ENCODE measurements around the gene ZCCHC14. TPM values are rescaled to one million over a fixed set of nuclear protein-coding genes. Genes with fewer than 3 reads are reported as not detected.

Gene ZCCHC14
- total RNA-seq, 2 donors from 2014 or later, result 30.3 to 30.7 TPM

GRCh38 chr16:87465879-87466278 is 26.9 kb downstream of the ZCCHC14 start:
- intact Hi-C loops (cut with DNase I, micrococcal nuclease), result no loop called here
- DNase-seq (no peak), ATAC-seq (no peak)

GRCh38 chr16:87465306-87465705 is 27.5 kb downstream of the ZCCHC14 start:
- peak; percentile 42 for ATAC-seq
- intact Hi-C loops (cut with DNase I, micrococcal nuclease), result no loop called here

GRCh38 chr16:87464691-87465300 is 28.0 kb downstream of the ZCCHC14 start:
- DNase-seq, result peak; percentile 49 to 75
- no peak for ATAC-seq
- intact Hi-C loops (cut with DNase I, micrococcal nuclease), result no loop called here

More at GRCh38 chr16:87465306-87465705, 27.5 kb downstream of the ZCCHC14 start:
- DNase-seq, result peak; percentile 63 to 84

- intact Hi-C loops (cut with DNase I, micrococcal nuclease), result no loop called here
- DNase-seq (no peak), ATAC-seq (no peak)
Observed at GRCh38 chr16:87463722-87464690, 28.8 kb downstream of the ZCCHC14 start.

DNA sequence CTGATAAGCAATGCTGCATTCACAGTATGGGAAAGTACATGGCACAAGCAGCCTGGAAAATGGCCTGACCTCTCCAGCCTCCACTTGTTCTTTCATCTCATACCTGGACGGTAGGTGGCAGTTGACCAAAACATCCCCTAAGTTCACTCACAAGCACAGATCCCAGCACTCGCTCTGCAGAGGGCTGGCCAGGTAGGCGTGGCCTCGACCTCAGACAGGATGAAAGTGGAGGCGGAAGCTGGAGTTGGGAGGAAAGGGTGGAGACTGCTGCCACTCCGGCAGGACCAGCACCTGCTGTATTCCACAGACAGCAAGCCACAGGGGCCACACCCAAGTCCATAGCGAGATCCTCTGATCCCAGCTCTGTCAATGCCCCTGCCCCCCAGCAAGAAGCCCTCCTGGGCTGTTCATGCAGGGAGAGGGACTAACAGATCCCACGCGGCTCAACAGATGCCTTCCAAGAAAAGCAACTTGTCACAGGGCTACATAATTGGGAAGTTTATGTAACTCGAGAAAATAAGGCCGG is 31.3 kb downstream of the ZCCHC14 start:
- intact Hi-C loops (cut with DNase I, micrococcal nuclease), result no loop called here
- ATAC-seq, result peak; percentile 92
- peak; percentile 92 to 96 for DNase-seq

DNA sequence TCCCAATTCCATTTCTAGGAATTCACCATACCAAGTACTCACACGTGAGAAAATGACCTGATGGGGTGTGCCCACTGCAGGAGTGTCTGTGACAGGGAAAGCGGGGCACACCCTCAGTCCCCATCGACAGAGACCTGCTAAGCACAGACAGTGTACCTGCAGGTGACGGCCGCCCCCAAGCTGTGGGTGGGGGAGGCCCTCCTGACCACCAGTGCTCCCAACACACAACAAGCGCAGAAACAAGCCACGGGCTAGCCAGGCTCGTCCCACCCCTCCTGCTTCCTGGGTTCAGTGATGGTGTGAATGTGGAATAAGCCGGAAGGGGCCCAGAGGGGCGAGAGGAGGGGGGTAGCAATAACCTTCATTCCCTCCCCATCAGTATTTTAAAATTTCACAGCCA is 31.9 kb downstream of the ZCCHC14 start:
- intact Hi-C loops (cut with DNase I, micrococcal nuclease), result no loop called here
- no peak for ATAC-seq
- no peak for DNase-seq

- ATAC-seq (no peak), DNase-seq (no peak)
- intact Hi-C loops (cut with DNase I, micrococcal nuclease), result no loop called here
Observed at GRCh38 chr16:87459833-87460232, 33.0 kb downstream of the ZCCHC14 start.

GRCh38 chr16:87459027-87459426 is 33.8 kb downstream of the ZCCHC14 start:
- intact Hi-C loops (cut with DNase I, micrococcal nuclease), result no loop called here
- ATAC-seq (no peak), DNase-seq (no peak)

DNA sequence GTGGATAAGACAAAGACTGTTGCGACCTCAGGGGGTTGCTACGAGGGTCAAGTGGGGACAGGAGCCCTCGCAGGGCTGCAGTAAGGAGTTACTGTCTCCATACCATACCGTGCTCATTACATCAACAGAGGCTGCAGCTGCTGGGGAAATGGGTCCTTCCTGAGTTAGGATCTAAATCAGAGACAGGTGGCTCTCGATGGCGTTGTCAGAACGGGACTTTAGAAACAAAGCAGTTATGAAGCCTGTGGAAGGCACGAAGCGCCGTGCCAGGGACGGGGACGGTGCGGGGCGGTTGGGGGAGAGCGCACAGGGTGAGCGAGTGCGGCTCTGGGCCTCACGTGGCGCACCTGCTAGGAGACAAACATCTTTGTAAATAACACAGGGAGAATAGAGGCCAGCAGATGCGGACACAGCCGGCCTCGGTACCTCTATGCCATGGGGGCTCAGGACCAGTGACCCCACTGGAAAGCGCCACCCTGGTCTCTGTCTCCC is 34.4 kb downstream of the ZCCHC14 start:
- ATAC-seq (no peak), DNase-seq (no peak)
- intact Hi-C loops (cut with DNase I, micrococcal nuclease), result no loop called here

DNA sequence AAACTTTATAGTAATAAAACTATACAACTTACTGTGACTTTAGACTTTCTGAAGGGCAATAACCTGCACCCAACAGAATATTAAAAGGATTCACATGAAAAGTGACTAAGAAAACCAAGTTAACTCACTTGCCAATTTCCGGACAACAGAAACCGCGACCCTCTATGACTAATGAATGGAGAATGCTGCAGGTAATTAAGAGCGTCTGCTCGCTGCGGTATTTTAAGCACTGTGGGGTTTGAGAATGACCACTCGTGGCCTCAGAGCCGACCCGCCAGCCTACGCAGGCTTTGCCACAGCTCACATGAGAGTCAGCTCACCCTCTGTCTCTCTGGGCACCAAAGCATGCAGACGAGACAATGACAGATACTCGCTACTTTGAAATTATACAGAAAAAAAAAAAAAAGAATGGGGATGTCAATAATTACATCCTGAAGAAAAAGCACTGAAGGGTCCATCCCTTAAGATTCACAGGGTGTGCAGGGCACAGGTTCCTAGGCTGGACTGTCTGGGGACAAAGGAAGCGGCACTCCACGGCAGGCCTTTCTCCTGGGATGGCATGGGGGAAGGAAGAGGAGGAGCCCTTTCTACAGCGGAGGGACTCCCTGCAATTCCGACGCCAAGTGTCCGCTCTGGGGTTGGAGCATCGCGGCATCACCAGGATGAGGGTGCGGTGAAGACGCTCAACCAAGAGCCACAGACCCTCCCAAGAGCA is 35.0 kb downstream of the ZCCHC14 start:
- DNase-seq, result no peak
- ATAC-seq, result peak; percentile 6
- intact Hi-C loops (cut with DNase I, micrococcal nuclease), result no loop called here

- intact Hi-C loops (cut with DNase I, micrococcal nuclease), result no loop called here
- ATAC-seq (peak; percentile 38), DNase-seq (peak in 1 of 2 donors; percentile 51)
Observed at GRCh38 chr16:87457061-87457611, 35.7 kb downstream of the ZCCHC14 start.

DNA sequence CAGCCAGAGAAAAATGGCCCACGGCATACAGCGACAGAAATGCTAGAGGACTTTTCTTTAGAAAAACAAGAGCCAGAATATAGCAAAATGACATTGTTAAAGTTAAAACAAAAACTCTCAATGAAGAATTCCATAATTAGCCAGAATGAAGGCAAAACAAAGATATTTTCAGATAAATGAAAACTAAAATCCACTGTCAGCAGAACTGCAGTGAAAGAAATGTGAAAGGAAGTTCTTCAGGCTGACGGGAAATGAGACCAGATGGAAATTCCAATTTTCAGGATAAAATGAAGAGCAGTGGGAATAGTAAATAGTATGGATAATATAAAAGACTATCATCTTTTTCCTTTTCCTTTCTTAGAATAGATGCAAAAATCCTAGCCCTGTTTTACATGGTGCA is 38.4 kb downstream of the ZCCHC14 start:
- DNase-seq, result no peak
- no peak for ATAC-seq
- intact Hi-C loops (cut with DNase I, micrococcal nuclease), result no loop called here

GRCh38 chr16:87453326-87453725 is 39.5 kb downstream of the ZCCHC14 start:
- intact Hi-C loops (cut with DNase I, micrococcal nuclease), result no loop called here
- no peak for ATAC-seq
- DNase-seq, result no peak

- intact Hi-C loops (cut with DNase I, micrococcal nuclease), result no loop called here
- ATAC-seq, result no peak
- DNase-seq, result no peak
Observed at GRCh38 chr16:87451563-87452210, 41.1 kb downstream of the ZCCHC14 start.

- ATAC-seq (no peak), DNase-seq (no peak)
- intact Hi-C loops (cut with DNase I, micrococcal nuclease), result no loop called here
Observed at GRCh38 chr16:87448866-87449265, 44.0 kb downstream of the ZCCHC14 start.

- ATAC-seq, result no peak
- intact Hi-C loops (cut with DNase I, micrococcal nuclease), result no loop called here
- no peak for DNase-seq
Observed at GRCh38 chr16:87447323-87447722, 45.5 kb downstream of the ZCCHC14 start.

DNA sequence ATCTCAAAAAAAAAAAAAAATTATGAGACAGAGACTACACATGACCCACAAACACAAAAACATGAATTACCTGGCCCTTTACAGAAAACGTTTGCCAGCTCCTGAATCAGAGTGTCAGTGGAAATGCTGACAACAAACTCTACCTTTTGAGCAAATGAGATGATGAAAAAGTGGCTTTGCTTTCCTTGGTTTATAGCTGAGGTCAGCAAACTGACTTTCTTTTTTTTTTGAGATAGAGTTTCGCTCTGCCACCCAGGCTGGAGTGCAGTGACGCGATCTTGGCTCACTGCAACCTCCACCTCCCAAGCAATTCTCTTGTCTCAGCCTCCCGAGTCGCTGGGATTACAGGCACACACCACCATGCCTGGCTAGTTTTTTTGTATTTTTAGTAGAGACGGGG is 46.3 kb downstream of the ZCCHC14 start:
- ATAC-seq, result no peak
- intact Hi-C loops (cut with DNase I, micrococcal nuclease), result no loop called here
- no peak for DNase-seq

DNA sequence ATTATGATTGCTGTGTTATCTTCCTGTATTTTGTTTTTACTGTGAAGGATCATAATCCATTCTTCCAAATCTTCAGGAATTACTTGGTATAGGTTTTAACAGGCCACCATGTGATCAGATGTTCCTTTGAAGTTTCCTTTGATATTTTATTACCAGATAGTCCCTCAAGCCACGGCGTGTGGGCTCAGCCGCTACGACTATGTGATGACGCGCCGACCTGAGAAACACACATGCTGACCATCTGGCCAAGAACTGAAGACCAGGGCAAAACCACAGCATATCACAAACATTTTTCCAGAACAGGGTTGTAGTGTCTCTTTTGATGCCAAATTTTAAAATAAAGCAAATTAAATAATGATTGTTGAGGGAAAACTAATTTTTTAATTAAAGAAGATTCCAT is 47.3 kb downstream of the ZCCHC14 start:
- no peak for DNase-seq
- no peak for ATAC-seq
- intact Hi-C loops (cut with DNase I, micrococcal nuclease), result no loop called here

All from left colon (tissue), 2 donors.